H1 (cell line): ENCODE results near the gene P3H1. TPM values are rescaled to one million over a fixed set of nuclear protein-coding genes. Genes with fewer than 3 reads are reported as not detected.

Experiments
- CTCF ChIA-PET: fragments of 300-600 bp; sonication (Branson Sonifier 250); formaldehyde crosslinking; loops from one replicate; lab custom pipeline; 2021; ENCODE audit not compliant: partially characterized antibody; lab: Charles Lee
- POLR2A ChIA-PET: fragments of 300-600 bp; sonication (Branson Sonifier 250); formaldehyde crosslinking; loops from one replicate; lab custom pipeline; 2021; ENCODE audit warnings: inconsistent platforms; ENCODE audit not compliant: partially characterized antibody; lab: Charles Lee
- DNase-seq, 2 experiments: peaks; one replicate each; pipeline versions ENCODE4 v3.0.0 to v3.0.0-alpha.2; 2010 to 2022; ENCODE audit warnings: low spot score in 2 of 2, low read depth in 1 of 2, mixed read lengths in 1 of 2
- FAIRE-seq: peaks from 2 replicates; lab custom pipeline; 2011; peaks lifted over from hg19 to GRCh38; lab: Jason Lieb, UNC
- H2AFZ ChIP-seq: 2 replicates; pipeline ENCODE4 v1.8.1; 2012; ENCODE audit warnings: low read length, inconsistent platforms
- H2AK5ac ChIP-seq: 2 replicates; pipeline ENCODE4 v1.6.1; 2013; ENCODE audit warnings: low read depth, low read length
- H2BK120ac ChIP-seq: replicated peaks from 2 replicates; pipeline ENCODE3; 2013; ENCODE audit warnings: low read depth, low read length, inconsistent platforms
- H2BK12ac ChIP-seq: 2 replicates; pipeline ENCODE4 v1.6.1; 2013; ENCODE audit warnings: low read depth, low read length
- H2BK15ac ChIP-seq: 2 replicates; pipeline ENCODE4 v1.6.1; 2013; ENCODE audit warnings: low read length
- H2BK20ac ChIP-seq: 2 replicates; pipeline ENCODE4 v1.6.1; 2013; ENCODE audit warnings: low read length
- H2BK5ac ChIP-seq: 2 replicates; pipeline ENCODE4 v1.6.1; 2013; ENCODE audit warnings: low read depth, low read length
- H3K14ac ChIP-seq: 2 replicates; pipeline ENCODE4 v1.6.1; 2013; ENCODE audit warnings: inconsistent platforms; ENCODE audit not compliant: insufficient read length
- H3K18ac ChIP-seq: 2 replicates; pipeline ENCODE4 v1.6.1; 2013; ENCODE audit warnings: low read length; ENCODE audit errors: extremely low read depth
- H3K23ac ChIP-seq: 2 replicates; pipeline ENCODE4 v1.6.1; 2013; ENCODE audit warnings: inconsistent platforms; ENCODE audit not compliant: insufficient read length
- H3K23me2 ChIP-seq: 2 replicates; pipeline ENCODE4 v1.6.1; 2013; ENCODE audit warnings: low read depth, low read length
- H3K27ac ChIP-seq: 2 replicates; pipeline ENCODE4 v1.6.1; 2011; ENCODE audit warnings: low read depth, low read length, inconsistent platforms
- H3K27me3 ChIP-seq, 4 experiments: replicated peaks in 1 of 4; 1 replicate in 1 of 4; 2 replicates in 3 of 4; pipeline versions ENCODE4 v1.6.1 to v1.8.1; 2011 to 2013; ENCODE audit warnings: low read length in 3 of 4, mild to moderate bottlenecking in 3 of 4, inconsistent platforms in 2 of 4, mixed read lengths in 2 of 4, moderate library complexity in 1 of 4; ENCODE audit not compliant: control insufficient read depth in 3 of 4, insufficient read depth in 3 of 4; ENCODE audit errors: extremely low read depth in 1 of 4
- H3K36me3 ChIP-seq, 4 experiments: 2 replicates each; pipeline versions ENCODE4 v1.6.1 to v1.8.1; 2011 to 2013; ENCODE audit warnings: mild to moderate bottlenecking in 4 of 4, low read length in 3 of 4, moderate library complexity in 2 of 4, control low read depth in 1 of 4, inconsistent platforms in 1 of 4; ENCODE audit not compliant: insufficient read depth in 4 of 4, control insufficient read depth in 2 of 4
- H3K4ac ChIP-seq: replicated peaks from 2 replicates; pipeline ENCODE3; 2013; ENCODE audit warnings: low read length, low read depth, mixed read lengths, inconsistent platforms; ENCODE audit not compliant: insufficient read length
- H3K4me1 ChIP-seq, 4 experiments: replicated peaks in 1 of 4; 1 replicate in 1 of 4; 2 replicates in 3 of 4; pipeline versions ENCODE4 v1.6.1 to v1.8.1; 2011 to 2013; ENCODE audit warnings: low read length in 3 of 4, inconsistent platforms in 2 of 4, mixed read lengths in 1 of 4; ENCODE audit not compliant: insufficient read depth in 4 of 4, control insufficient read depth in 3 of 4
- H3K4me2 ChIP-seq, 2 experiments: 2 replicates each; pipeline versions ENCODE4 v1.6.1 to v1.8.1; 2011 to 2013; ENCODE audit warnings: low read depth in 2 of 2, low read length in 2 of 2, control low read depth in 1 of 2, inconsistent platforms in 1 of 2, mild to moderate bottlenecking in 1 of 2; ENCODE audit not compliant: insufficient read depth in 1 of 2
- H3K4me3 ChIP-seq, 4 experiments: fragments of 200-600, 300-600 bp in 1 of 4; sonication (generic), shearing (Covaris generic), sonication (Bioruptor Twin) in 1 of 4; 2 replicates each; pipeline versions ENCODE4 v1.5.1 to v1.8.1; 2011 to 2016; ENCODE audit warnings: low read length in 4 of 4, low read depth in 3 of 4, control low read depth in 2 of 4, inconsistent platforms in 2 of 4, mild to moderate bottlenecking in 2 of 4, mixed read lengths in 1 of 4, moderate library complexity in 1 of 4; ENCODE audit not compliant: insufficient read depth in 2 of 4; ENCODE audit errors: extremely low read depth in 1 of 4
- H3K56ac ChIP-seq: replicated peaks from 2 replicates; pipeline ENCODE3; 2013; ENCODE audit warnings: low read depth, mild to moderate bottlenecking, mixed read lengths, low read length, inconsistent platforms; ENCODE audit not compliant: insufficient read length
- H3K79me1 ChIP-seq: 2 replicates; pipeline ENCODE4 v1.6.1; 2013; ENCODE audit warnings: low read depth, low read length, control low read depth
- H3K79me2 ChIP-seq, 2 experiments: 2 replicates each; pipeline versions ENCODE4 v1.6.1 to v1.8.1; 2012 to 2013; ENCODE audit warnings: low read length in 2 of 2, mild to moderate bottlenecking in 2 of 2, inconsistent platforms in 1 of 2; ENCODE audit not compliant: insufficient read depth in 2 of 2, control insufficient read depth in 1 of 2
- H3K9ac ChIP-seq, 4 experiments: replicated peaks in 1 of 4; 1 replicate in 1 of 4; 2 replicates in 3 of 4; pipeline versions ENCODE4 v1.6.1 to v1.8.1; 2011 to 2013; ENCODE audit warnings: low read depth in 3 of 4, low read length in 3 of 4, control low read depth in 2 of 4, mild to moderate bottlenecking in 2 of 4, moderate library complexity in 2 of 4, inconsistent platforms in 1 of 4; ENCODE audit errors: extremely low read depth in 1 of 4
- H3K9me3 ChIP-seq, 2 experiments: 2 replicates each; pipeline versions ENCODE4 v1.6.1 to v1.8.1; 2012 to 2013; ENCODE audit warnings: mild to moderate bottlenecking in 2 of 2, moderate library complexity in 2 of 2, control low read depth in 1 of 2, inconsistent platforms in 1 of 2, low read depth in 1 of 2, low read length in 1 of 2, mixed read lengths in 1 of 2; ENCODE audit not compliant: insufficient read depth in 2 of 2
- H4K20me1 ChIP-seq, 2 experiments: replicated peaks in 1 of 2; 2 replicates each; pipeline versions ENCODE3 to v1.8.1; 2011 to 2013; ENCODE audit warnings: inconsistent platforms in 2 of 2, low read length in 2 of 2, mild to moderate bottlenecking in 1 of 2; ENCODE audit not compliant: insufficient read depth in 2 of 2, control insufficient read depth in 1 of 2
- H4K5ac ChIP-seq: 2 replicates; pipeline ENCODE4 v1.6.1; 2013; ENCODE audit warnings: low read length, low read depth, mixed read lengths, inconsistent platforms; ENCODE audit not compliant: insufficient read length
- H4K8ac ChIP-seq: 2 replicates; pipeline ENCODE4 v1.8.0; 2013; ENCODE audit warnings: mild to moderate bottlenecking, moderate library complexity, low read length, inconsistent platforms; ENCODE audit not compliant: insufficient read depth; ENCODE audit errors: extremely low read depth
- H4K91ac ChIP-seq: replicated peaks from 2 replicates; pipeline ENCODE3; 2013; ENCODE audit warnings: low read length, mixed read lengths, inconsistent platforms; ENCODE audit not compliant: insufficient read length
- HDAC2 ChIP-seq, 2 experiments: fragments of 300-600 bp in 1 of 2; sonication (generic) in 1 of 2; IDR thresholded peaks; 2 replicates each; pipeline ENCODE4 v1.6.1; 2011 to 2012; ENCODE audit warnings: low read depth in 2 of 2, low read length in 2 of 2, mild to moderate bottlenecking in 2 of 2, moderate library complexity in 2 of 2, borderline replicate concordance in 1 of 2, inconsistent platforms in 1 of 2
- SAP30 ChIP-seq: fragments of 300-600 bp; sonication (generic); IDR thresholded peaks from 2 replicates; pipeline ENCODE4 v1.7.1; 2012; ENCODE audit warnings: low read length, moderate library complexity, mild to moderate bottlenecking, inconsistent platforms; ENCODE audit not compliant: insufficient read depth, insufficient replicate concordance
- polyA plus RNA-seq, 7 experiments: library from polyadenylated mRNA; depleted of rRNA in 3 of 7; stranded (reverse) in 5 of 7; unstranded in 2 of 7; fragments of >200 nt in 5 of 7; fragments of 200-250 nt in 2 of 7; gene quantifications; 1 replicate in 5 of 7; 2 replicates in 1 of 7; 4 replicates in 1 of 7; pipeline versions ENCODE4 v1.2.1 to v1.2.3, GENCODE V29; 2011 to 2013; ENCODE audit warnings: missing spikeins in 2 of 7, mixed read lengths in 2 of 7
- total RNA-seq: library from RNA; stranded (reverse); fragmentation: NEBNext Ultra II Directional; extraction: Animal tissue kit (Norgen Biotek cat#: 25700); gene quantifications from 2 replicates; pipeline ENCODE4 v1.2.1, GENCODE V29; 2021
- TF ChIP-seq, protein P1 (sequence below): IDR thresholded peaks from 2 replicates; pipeline ENCODE4 v1.6.1; 2011; ENCODE audit warnings: low read length, improper control_type of control experiment

Gene P3H1
- total and polyA plus RNA-seq, 2 of the 8 experiments (the other 6 are each of a cell fraction or from before 2014, with no cell fraction given), result 58.4 to 87.5 TPM

DNA sequence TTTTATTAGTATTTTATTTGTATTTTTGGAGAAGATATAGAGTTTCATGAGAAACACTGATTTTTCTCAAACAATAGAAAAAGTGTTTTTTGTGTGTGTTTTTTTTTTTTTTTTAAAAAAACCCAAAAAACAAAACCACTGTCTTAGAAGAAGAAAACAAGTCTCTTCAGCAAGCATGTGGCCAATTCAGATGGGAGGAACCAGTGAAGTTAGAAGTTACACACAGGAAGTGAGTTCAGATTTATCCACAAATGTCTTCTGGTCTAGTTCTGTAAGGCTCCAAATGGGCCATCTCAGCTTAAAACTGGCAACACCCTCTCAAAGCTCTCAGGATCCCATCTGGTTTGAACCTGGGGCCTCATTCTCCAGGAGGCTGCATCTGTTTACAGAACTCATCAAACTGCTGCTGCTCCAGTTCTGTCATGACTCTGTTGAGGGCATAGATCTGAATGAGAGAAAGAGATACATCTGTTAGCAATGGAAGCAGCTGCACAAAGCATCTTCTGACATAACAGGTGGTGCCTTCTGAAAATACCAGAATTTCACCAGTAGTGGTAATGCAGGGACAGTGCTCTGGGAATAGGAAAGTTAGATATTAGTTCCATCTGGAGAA is 40.3 kb upstream of the P3H1 start:
- Histone ChIP-seq H2BK120ac (no peak overlapping the region), H3K27ac (no peak overlapping the region), H2AK5ac (no peak overlapping the region), H3K23me2 (no peaks in the 10 kb centered on the region), H2BK20ac (no peak overlapping the region), H3K79me1 (no peaks in the 10 kb centered on the region), H4K8ac (no peak overlapping the region), H3K4ac (no peak overlapping the region), H3K4me2 (no peak overlapping the region), H4K20me1 (no peaks in the 10 kb centered on the region), H2AFZ (no peak overlapping the region), H2BK12ac (no peak overlapping the region), H3K4me3 (no peak overlapping the region), H4K91ac (no peak overlapping the region), H3K18ac (no peak overlapping the region), H3K23ac (no peak overlapping the region), H3K9me3 (peaks cover 9 to 11% of the 10 kb centered on the region in 2 experiments), H2BK5ac (no peak overlapping the region), H3K14ac (no peak overlapping the region), H3K9ac (no peak overlapping the region), H2BK15ac (no peak overlapping the region), H4K5ac (no peak overlapping the region), H3K27me3 (no peaks in the 10 kb centered on the region), H3K36me3 (peaks cover 0 to 12% (median 2%) of the 10 kb centered on the region in 4 experiments; a peak in 4 of 8 replicates), H3K79me2 (no peaks in the 10 kb centered on the region), H3K56ac (no peak overlapping the region), H3K4me1 (no peaks in the 10 kb centered on the region)
- TF ChIP-seq, protein P1, sequence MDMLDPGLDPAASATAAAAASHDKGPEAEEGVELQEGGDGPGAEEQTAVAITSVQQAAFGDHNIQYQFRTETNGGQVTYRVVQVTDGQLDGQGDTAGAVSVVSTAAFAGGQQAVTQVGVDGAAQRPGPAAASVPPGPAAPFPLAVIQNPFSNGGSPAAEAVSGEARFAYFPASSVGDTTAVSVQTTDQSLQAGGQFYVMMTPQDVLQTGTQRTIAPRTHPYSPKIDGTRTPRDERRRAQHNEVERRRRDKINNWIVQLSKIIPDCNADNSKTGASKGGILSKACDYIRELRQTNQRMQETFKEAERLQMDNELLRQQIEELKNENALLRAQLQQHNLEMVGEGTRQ, result no peak
- no peak for TF ChIP-seq HDAC2 (IDR thresholded peaks at IDR 0.05; ENCODE audit: borderline replicate concordance in 1 of 2, low read depth in 2 of 2, low read length in 2 of 2)
- TF ChIP-seq SAP30, result no peak
- ChIA-PET CTCF (interaction anchor here (0.6 to 1.8 kb wide), 5 partner anchors 29 to 261 kb away, joined by 3 to 16 read pairs (median 3); partner anchors contain the start of gene CLDN19), POLR2A (interaction anchor here (2.7 kb wide), 1 partner anchor 9 kb away, joined by 12 read pairs; the partner anchor contains the start of gene ERMAP)
- DNase-seq (no peak), FAIRE-seq (no peak)
